ENCODE results near the gene BEST2.

Gene BEST2

DNA sequence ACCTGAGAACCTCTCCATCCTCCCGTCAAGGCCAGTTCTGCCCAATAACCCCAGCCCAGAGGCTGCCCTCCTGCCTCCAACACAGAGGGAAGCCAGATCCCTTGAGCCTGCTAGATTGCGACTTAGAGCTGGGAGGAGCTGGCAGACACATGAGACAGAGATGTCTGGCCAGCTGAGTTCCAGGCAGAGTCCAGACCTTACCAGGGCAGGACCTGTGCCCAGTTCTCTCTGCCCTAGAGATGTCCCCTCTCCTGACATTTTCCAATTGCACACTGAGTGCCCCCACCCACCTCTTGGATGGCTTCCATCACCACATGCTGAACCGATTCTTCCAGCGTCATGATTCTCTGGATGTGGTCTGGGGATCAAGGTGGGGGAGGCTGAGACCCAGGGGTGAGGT, 20.7 kb downstream of the BEST2 start:
- DNase-seq = no peak

DNA sequence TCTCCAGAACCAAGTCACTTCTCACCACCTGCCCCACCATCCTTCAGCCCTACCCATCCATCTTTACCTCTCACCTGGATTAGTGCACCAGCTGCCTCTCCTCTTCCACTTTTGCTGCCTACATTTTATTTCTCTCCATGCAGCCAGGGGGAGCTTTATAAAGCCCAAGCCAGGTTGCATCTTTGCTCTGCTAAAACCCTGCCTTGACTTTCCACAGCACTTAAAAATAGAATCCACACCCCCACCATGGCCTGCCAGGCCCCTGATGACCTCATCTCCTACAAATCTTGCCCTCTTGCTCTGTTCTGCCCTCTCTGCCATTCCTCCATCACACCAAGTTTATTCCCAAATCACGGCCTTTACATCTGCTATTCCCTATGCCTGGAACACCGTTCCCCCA, 22.0 kb downstream of the BEST2 start:
- DNase-seq = no peak

DNA sequence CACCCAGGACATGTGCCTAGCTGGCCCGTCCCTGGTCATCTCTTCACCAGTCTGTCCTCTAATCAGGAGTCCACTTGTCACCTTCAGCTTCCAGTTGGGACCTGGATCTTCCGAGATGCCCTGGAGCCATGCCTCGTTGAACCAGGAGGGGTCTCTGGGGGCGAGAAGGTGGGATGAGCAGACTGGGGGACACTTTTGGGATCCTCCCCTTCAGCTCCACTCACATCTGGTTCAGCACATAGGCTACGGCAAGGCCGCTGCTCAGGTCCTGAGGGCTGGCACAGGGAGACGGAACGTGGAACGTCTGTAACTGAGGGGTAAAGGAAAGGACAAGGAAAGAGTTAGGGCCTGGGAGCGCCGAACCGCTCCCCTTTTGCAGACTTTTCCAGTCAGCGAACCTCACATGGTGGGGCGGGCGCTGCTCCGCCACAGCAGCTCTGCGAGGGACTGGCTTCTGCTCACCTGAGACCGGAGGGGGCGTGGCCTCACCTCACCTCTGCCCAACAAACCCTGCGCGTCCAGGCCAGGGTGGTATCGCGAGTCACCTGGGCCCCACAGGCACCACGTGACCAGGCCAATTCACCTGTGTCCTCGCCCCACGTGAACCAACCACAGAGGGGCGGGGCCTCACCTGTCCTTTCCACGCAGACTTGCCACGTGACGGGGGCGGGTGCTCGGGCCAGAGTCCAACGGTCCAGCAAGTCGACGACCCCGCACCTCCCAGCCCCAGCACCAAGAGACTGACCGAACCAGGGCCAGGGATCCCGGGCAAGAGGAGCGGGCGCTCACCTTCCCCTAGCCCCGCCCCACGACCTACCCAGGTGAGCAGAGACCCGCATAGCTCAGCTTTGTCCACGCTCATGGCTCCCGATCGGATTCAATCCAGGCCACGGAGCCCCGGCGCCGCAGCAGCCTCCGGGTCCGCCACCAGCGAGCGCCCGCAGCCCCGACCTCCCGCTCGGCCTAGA, 23.3 kb downstream of the BEST2 start, which contains the start of gene HOOK2:
TSS of gene HOOK2 (minus strand) at position 965 of the 968 bp plus-strand sequence. CDS start at position 862, 103 bp downstream.
- DNase-seq = no peak

DNA sequence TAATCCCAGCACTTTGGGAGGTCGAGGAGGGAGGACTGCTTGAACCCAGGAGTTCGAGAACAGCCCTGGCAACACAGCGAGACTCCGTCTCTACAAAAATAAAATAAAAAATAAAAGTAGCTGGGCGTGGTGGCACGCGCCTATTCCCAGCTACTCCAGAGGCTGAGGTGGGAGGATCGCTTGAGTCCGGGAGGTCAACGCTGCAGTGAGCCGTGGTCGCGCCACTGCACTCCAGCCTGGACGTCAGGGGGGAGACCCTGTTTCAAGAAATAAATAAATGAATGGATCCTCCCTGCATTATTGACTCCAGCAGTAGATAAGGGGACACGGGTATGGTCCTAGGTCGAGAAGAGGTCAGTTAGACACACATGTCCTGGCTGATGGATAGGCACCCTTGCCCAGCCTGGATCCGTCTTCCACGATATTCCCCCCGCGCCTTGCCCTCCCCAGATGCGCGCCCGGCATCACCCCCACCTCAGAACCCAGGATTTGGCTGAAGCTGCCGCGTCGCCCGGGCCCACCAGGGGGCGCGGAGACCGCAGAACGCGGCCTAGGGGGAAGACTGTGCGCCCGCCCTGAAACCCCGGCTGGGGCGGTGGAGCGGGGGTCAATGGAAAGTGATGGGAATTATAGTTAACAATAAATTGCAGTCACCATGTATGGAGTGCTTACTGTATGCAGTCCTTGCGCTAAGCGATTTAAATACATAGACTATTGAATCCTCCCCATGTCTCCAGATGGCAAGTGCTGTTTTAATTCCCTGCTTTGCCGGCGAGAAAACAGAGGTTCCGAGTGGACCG, 25.8 kb downstream of the BEST2 start:
- peak; percentile 82 for DNase-seq

DNA sequence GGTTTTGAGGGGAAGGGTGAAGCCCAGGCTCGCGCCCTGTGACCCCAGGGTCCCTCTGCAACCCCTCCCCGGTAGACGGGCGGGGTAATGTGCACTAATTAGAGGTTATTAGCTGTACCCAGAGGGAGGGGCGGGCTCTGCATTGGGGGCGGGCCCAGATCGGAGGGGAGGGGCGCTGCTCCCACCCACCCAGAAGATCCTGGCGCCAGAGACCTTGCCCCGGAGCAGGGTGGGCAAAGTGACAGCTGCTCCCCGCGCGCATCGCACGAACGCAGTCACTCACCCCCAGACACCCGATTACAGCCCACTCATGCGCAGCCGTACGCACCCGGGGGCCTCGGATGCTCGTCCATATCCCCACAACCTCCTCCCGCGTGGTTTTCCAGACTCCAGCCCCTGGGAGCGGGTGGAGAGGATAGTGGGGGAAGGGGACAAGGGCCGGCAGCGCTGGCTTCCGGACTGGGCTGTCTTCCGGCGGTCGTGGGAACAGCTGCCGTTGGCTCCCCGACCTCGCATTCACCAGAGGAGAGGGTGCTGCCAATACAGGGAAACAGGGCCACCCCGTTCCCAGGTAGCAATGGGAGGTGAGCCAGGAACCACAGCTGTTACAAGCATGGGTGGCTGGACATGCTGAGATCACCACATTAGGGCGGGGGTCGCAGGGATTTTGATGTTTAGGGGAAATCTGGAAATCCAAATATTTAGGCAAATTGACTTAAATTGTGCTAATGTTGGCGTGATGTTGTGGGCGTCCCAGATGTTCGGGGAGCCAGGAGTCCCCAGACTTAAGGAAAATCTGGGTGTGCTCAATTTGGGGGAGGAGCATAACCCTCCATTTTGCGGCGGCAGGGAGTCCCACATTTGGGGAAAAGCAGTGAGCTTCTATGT, 26.7 kb downstream of the BEST2 start:
- peak; percentile 47 for DNase-seq

DNA sequence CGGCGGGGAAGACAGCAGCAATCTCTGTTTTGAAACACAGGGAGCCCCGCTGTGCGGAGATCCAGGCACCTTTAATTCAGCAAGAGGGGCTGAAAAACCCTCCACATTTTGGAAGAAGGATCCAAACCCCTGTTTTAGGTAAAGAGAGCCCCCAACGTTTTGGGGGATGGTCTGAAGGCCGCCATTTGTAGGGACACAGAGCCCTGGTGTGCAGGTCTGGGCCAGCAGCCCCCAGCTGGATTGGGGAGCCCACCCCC, 27.2 kb downstream of the BEST2 start:
- no peak for DNase-seq

DNA sequence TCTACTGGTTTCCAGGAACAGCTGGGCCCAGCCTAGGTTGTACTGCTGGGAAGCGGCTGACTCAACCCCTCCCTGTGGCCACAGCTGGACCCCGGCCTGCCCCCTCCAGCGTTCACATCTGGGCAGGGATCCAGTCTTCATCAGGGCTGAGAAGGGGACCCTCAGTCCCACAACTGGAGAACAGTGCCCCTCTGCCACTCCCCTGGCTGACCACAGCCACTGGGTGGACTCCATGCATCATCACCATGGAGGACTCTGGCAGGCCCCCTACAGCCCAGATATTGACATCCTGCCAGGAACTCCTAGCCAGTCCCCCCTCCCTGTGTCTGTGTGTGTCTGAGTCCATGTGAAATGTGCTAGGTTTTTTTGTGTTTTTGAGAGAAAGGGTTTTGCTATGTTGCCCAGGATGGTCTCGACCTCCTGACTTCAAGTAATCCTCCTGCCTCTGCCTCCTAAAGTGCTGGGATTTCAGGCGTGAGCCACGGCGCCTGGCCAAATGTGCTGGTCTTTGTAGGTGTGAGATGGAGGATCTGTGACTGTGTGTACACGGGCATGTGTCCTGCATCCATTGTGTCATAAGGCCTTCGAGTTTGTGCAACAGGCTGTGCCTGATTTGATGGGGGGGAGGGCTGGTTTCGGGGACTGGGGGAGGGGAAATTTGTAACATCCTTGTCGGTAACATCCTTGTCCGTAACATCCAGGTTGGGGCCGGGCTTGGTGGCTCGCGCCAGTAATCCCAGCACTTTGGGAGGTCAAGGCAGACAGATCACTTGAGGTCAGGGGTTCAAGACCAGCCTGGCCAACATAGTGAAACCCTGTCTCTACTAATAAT, 27.8 kb downstream of the BEST2 start:
- no peak for DNase-seq

DNA sequence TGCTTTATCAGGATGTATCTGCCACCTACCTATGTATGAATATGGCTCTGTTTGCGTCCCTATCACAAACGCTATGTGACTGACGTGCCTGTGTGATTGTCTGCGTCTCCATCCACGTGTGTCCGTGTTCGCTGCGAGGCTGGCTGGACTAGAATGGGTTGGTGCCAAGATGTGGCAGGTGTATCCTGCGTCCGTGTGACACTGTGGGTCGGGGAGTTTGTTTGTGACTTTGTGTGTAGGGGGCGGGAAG, 30.5 kb downstream of the BEST2 start:
- DNase-seq = no peak

DNA sequence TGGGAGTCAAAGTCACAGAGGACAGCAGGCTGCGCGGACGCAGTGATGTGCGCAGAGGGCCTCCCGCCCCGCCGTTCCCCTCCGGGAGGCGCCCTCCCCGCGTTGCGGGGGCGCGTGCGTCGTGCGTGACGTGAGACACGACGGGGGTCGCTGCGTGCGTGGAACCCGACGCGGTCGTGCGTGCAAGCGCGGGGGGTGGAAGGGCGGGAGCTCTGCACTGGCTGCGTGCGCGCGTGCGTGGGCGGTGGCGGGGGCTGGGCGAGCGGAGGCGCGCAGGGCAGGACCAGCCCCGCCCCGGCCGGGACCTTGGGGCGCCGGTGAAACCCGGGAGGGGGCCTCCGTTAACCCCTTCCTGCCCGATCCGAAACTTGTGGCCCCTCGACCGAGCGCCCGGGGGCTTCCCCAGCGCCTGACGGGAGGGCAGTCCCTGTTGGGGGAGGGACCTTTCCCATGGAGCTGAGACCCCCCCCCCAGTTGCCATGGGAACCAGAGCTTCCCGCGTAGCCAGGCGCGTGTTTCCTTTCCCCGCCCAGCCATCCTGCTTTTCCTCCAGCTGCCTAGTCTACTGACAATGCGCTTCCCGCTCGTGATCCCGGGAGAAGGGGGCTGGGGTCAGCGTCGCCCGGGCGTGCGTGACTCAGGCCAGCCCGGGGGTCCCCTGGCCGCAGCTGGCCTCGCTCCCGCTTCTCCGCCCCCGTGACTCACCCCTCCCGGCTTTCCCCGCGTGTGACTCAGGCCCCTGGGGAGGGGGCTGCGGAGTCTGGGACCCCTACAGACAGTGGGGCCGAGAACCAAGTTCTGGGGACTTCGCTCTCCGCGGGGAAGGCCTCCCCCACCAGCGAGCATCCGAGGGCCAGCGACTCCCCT, 31.1 kb downstream of the BEST2 start:
- peak; percentile 91 for DNase-seq

DNA sequence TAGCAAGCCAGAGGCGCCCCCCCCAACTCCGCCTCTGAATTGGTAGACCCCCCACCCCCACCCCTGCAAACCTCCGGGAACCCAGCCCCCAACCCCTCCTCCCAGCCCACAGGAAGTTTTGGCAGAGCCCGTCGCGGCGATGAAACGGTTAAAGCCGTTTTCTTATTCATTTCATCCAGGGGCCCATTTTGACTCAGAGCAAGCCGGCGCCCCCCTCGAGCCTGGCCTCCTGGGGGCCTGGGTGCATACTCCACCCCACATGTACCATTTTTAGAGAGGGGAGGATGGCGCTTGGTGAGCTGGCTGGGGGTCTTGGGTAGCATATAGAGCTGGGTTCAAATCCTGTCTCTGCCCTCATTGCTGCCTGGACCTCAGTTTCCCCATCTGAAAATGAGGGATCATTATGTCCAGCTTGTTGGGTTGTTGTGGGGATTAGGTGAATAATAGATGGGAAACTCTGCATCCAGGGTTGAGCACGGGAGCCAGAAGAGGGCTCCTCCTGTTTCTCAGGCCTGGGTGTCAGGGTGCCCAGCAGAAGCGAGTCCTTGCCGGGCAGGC, 31.8 kb downstream of the BEST2 start:
- DNase-seq = peak; percentile 55

DNA sequence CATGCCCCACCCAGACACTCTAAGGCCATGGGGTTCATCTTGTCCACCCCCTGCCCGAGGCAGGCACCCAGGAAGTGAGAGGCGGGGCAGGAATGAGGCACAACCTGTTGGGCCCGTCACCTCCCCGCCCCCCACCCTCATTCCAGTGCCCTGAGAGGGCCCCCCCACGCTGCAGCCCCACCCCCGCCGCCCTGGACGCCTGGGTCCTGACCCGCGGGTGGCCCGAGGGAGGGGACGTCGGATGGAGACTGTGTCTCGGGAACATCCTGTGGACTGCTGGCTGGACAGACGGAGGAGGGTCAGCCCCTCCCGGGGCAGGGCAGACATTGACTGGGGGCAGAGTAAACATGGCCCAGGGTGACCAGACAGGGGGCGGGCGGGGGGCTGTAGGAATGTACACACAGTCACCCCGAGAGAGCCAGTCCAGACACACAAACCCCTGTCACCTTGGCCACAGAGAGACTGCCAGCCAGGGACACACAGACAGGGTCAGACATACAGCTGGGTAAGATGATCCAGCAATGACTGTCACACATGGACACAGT, 32.3 kb downstream of the BEST2 start:
- DNase-seq = no peak

DNA sequence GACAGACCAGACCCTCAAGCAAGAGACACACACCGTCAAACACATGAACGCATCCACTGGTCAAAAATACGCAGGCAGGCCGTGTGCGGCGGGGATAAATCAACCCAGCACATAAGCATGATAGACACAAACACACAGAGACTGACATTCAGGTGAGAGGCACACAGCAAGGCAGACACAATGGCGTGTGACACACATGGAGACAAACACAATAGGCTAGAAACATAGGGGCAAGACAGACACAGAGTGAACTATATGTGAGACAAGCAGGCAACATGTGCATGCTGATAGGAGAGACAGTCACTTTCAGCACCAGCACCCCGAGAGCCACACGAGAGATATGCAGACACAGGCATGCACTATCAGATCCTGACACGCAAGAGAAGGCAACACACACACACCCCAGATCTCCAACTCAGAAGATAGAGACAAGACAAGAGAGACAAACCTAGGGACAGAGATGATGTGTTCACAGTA, 32.8 kb downstream of the BEST2 start:
- DNase-seq = no peak

DNA sequence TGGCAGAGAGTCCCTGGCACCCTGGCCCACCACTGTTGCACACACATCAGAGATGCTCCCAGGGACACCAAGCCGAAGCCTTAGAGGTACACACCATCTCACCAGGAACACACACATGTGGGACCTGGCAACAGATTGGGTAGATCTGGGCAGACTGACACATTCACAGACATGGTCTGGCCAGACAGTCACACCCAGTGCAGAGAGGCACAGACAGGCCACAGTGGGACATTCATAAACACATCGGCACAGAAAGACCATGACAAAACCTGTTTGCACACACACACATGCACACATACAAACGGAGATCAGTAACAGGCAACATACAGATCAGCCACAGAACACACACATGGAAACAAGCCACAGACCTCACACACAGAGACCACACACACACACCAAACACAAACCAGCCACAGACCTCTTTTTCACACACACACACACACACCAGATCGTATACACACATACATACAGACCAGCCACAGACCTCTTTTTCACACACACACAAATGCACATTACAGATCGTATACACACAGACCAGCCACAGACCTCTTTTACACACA, 33.4 kb downstream of the BEST2 start:
- DNase-seq = no peak

DNA sequence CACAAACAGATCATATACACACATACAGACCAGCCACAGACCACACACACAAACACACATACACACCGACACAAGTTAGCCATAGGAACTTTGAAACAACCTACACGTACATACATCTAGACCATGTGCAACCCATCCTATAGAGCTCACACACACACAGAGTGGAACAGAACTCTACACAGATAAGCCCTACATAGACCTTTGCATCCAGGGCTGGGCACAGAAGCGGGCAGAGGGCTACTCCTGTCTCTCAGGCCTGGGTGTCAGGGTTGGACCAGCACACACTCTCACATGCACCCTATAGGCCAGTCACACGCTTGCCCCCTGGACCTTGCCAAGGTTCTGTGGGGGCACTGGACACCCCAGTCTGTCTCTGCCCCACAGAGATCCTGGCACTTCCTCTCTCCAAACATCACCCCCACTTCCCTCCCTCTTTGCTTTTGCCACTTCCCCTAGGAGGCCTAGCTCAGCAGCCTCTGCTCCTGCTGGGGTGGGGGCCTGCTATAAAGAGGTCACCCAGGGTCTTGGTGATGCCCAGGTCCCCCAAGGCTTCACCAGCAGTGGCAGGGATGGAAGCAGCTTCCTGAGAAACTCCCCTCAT, 33.9 kb downstream of the BEST2 start:
- no peak for DNase-seq

DNA sequence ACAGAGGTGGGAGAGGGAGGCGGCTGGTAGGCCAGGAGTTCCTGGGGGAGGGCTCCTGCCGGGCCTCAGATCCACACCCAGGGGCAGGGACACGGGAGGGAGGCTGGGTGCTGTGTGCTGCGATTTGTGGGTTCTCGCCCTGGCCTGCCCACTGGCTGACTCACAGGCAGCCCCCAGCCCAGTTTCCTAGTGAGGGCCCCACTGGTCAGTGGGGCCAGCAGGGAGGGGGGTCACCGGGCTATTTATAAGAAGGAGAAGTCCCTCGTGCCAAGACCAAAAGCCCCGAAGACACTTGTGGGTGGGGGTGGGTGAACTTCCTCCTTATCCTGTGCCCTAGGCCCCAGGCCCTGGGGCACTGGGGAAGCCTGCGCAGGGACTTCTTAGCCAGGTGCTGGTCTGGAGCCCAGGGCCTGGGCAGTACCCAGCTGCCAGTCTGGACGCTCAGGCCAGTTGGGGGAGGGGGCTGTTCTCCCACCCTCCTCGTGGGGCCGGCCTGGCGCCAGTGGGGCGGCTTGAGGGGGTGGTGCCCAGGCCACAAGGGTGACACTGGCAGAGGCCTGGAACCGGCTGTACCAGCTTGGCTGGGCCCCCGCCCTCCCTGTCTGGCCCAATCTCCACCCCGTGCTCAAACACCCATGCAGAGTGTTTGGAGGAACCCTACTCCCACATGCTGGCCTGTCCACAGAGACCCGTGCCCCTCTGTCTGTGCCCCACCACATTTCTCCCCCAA, 34.7 kb downstream of the BEST2 start:
- DNase-seq = no peak

DNA sequence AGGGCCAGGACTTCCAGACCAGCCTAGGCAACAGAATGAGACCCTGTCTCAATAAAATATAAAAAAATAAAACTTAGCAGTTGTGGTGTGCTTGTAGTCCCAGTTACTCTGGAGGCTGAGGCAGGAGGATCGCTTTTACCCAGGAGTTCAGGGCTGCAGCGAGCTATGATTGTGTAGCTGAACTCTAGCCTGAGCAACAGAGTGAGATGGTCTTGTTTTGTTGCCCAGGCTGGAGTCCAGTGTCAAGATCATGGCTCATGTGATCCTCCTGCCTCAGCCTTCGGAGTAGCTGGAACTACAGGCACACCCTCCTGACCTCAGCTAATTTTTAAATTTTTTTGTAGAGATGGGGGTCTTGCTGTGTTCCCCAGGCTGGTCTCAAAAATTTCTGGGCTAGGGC, 35.4 kb downstream of the BEST2 start:
- DNase-seq = no peak

DNA sequence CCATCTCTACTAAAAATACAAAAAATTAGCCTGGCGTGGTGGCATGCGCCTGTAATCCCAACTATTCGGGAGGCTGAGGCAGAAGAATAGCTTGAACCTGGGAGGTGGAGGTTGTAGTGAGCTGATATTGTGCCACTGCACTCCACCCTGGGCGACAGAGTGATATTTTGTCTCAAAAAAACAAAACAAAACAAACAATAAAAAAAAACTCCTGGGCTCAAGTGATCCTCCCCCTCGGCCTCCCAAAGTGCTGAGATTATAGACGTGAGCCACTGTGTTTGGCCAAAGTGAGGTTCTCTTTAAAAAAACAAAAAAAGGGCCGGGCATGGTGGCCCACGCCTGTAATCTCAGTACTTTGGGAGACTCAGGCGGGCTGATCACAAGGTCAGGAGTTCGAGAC, 35.9 kb downstream of the BEST2 start:
- no peak for DNase-seq

DNA sequence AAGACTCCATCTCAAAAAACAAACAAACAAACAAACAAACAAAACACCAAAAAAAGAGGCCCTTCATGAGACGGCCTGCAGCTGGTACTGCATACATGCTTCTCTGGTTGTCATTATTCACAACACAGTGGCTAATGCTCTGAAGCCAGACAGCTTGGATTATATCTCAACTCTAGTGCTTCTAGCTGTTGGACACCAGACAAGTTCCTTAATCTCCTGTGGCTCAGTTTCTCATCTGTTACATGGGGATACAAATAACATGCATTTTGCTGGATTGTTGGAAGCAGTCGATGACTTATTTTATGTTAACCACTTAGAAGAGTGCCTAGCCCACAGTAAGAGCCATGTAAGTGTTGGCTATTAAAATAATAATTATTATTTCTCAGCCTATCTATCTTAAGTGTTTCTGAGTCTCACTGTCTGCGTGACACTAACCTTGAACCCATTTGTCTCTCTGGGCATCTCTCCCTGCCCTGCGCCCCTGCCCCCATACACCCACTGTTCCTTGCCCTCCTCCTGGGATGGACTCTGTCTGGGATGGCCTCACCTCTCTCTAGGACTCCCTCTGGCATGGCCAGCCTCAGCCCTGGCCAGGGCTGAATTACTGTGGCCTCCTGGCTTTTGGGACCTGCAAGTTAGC, 36.6 kb downstream of the BEST2 start:
- no peak for DNase-seq

DNA sequence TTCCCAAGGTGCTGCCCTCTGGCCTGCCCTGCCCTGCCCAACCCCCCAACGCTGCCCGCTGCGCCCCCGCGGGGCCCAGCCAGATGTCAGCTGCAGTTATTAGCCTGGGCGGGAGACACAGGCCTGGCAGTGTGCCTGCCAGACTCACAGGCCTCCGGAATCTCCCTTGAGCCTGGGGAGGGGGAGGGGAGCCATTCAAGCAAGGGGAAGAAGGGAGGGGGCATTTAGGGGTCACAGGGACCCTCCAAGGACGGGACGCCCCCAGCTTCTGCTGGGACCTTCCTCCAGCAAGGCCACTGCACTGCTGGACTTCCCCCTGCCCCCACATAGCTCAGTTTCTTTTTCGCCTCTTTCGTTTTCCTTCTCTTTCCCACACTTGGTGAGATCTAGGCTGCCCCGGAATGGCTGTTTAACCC, 37.1 kb downstream of the BEST2 start:
- no peak for DNase-seq

All from stimulated activated CD4-positive, alpha-beta T cell treated with anti-CD3 and anti-CD28 coated beads, Interleukin-12 subunit alpha, Interleukin-12 subunit beta, amount 100 ng/mL, for 4 hours (primary cell).